Immature natural killer cell (primary cell): ENCODE measurements around the gene CD300LF. TPM values are rescaled to one million over a fixed set of nuclear protein-coding genes. Genes with fewer than 3 reads are reported as not detected.

Experiments used
- DNase-seq, 3 donors: peaks; one replicate each; pipeline ENCODE4 v3.0.0; 2022; ENCODE audit warnings: mixed read lengths in 1 of 3
- H3K27ac Mint-ChIP-seq, 6 donors: one replicate each; pipeline ENCODE4 v1.8.0; 2020; ENCODE audit warnings: mixed read lengths in 6 of 6, mild to moderate bottlenecking in 5 of 6, inconsistent platforms in 4 of 6, moderate library complexity in 3 of 6
- H3K27me3 Mint-ChIP-seq, 3 donors: one replicate each; pipeline ENCODE4 v1.8.0; 2020 to 2021; ENCODE audit warnings: low read depth in 3 of 3, mild to moderate bottlenecking in 3 of 3, mixed read lengths in 3 of 3, moderate library complexity in 3 of 3, inconsistent platforms in 1 of 3
- H3K36me3 Mint-ChIP-seq, 3 donors: one replicate each; pipeline ENCODE4 v1.8.0; 2020; ENCODE audit warnings: mixed read lengths in 3 of 3, inconsistent platforms in 2 of 3, mild to moderate bottlenecking in 2 of 3
- H3K4me1 Mint-ChIP-seq, 2 donors: one replicate each; pipeline ENCODE4 v1.8.0; 2020; ENCODE audit warnings: inconsistent platforms in 2 of 2, mild to moderate bottlenecking in 2 of 2, mixed read lengths in 2 of 2, moderate library complexity in 1 of 2
- H3K4me3 Mint-ChIP-seq, 5 donors: one replicate each; pipeline ENCODE4 v1.8.0; 2020; ENCODE audit warnings: mild to moderate bottlenecking in 5 of 5, mixed read lengths in 5 of 5, inconsistent platforms in 3 of 5, moderate library complexity in 3 of 5
- H3K9me3 Mint-ChIP-seq, 6 donors: one replicate each; pipeline ENCODE4 v1.8.0; 2020; ENCODE audit warnings: mild to moderate bottlenecking in 6 of 6, mixed read lengths in 6 of 6, inconsistent platforms in 4 of 6, moderate library complexity in 3 of 6
- polyA plus RNA-seq, 3 donors: library from polyadenylated mRNA; unstranded; fragments of 300-500 nt; fragmentation: Illumina TruSeq; gene quantifications; one replicate each; pipeline ENCODE4 v1.2.3, GENCODE V29; 2021

Gene CD300LF
- polyA plus RNA-seq, 3 donors from 2014 or later, result 1.9 to 4.2 (median 2.0) TPM

GRCh38 chr17:74733365-74734122, 20.8 kb upstream of the CD300LF start:
- Mint-ChIP-seq H3K9me3 (peaks cover 0 to 2% (median 0%) of the 10 kb centered on the region in 6 donors), H3K27me3 (peaks cover 14 to 21% (median 15%) of the 10 kb centered on the region in 3 donors), H3K27ac (no peak overlapping the region), H3K4me1 (peaks cover 16 to 20% of the 10 kb centered on the region in 2 donors), H3K36me3 (no peaks in the 10 kb centered on the region), H3K4me3 (no peak overlapping the region)
- peak; percentile 56 to 63 (median 59) for DNase-seq

GRCh38 chr17:74732042-74732867, 19.5 kb upstream of the CD300LF start:
- no peak overlapping the region for H3K27ac Mint-ChIP-seq
- no peaks in the 10 kb centered on the region for H3K36me3 Mint-ChIP-seq
- no peak overlapping the region for H3K4me3 Mint-ChIP-seq
- DNase-seq, result no peak
- H3K27me3 Mint-ChIP-seq, result peaks cover 7 to 18% (median 12%) of the 10 kb centered on the region in 3 donors
- H3K4me1 Mint-ChIP-seq, result peaks cover 8 to 9% of the 10 kb centered on the region in 2 donors
- H3K9me3 Mint-ChIP-seq, result peaks cover 0 to 2% (median 0%) of the 10 kb centered on the region in 6 donors

GRCh38 chr17:74731347-74731605, 18.6 kb upstream of the CD300LF start:
- DNase-seq, result no peak
- Mint-ChIP-seq H3K9me3 (peaks cover 0 to 2% (median 0%) of the 10 kb centered on the region in 6 donors), H3K36me3 (no peaks in the 10 kb centered on the region), H3K27me3 (peaks cover 7 to 18% (median 12%) of the 10 kb centered on the region in 3 donors), H3K4me3 (peak overlapping the region in 4 of 5 donors; percentile 27 to 67 (median 49)), H3K27ac (peak overlapping the region in 4 of 6 donors; percentile 24 to 89 (median 82)), H3K4me1 (peaks cover 4 to 6% of the 10 kb centered on the region in 2 donors)

- peak overlapping the region; percentile 45 to 91 (median 87) for H3K27ac Mint-ChIP-seq
- H3K27me3 Mint-ChIP-seq, result peaks cover 7 to 18% (median 12%) of the 10 kb centered on the region in 3 donors
- peaks cover 0 to 2% (median 0%) of the 10 kb centered on the region in 6 donors for H3K9me3 Mint-ChIP-seq
- peaks cover 0 to 2% of the 10 kb centered on the region in 2 donors for H3K4me1 Mint-ChIP-seq
- H3K36me3 Mint-ChIP-seq, result no peaks in the 10 kb centered on the region
- DNase-seq, result peak; percentile 93 to 95 (median 93)
- H3K4me3 Mint-ChIP-seq, result peak overlapping the region; percentile 66 to 77 (median 71)
Measured at GRCh38 chr17:74730491-74731346, 18.0 kb upstream of the CD300LF start.

GRCh38 chr17:74729866-74730265, 17.1 kb upstream of the CD300LF start:
- H3K4me3 Mint-ChIP-seq, result peak overlapping the region in 4 of 5 donors; percentile 67 to 77 (median 72)
- no peaks in the 10 kb centered on the region for H3K36me3 Mint-ChIP-seq
- H3K27ac Mint-ChIP-seq, result peak overlapping the region; percentile 41 to 89 (median 76)
- peaks cover 7 to 15% (median 12%) of the 10 kb centered on the region in 3 donors for H3K27me3 Mint-ChIP-seq
- H3K4me1 Mint-ChIP-seq, result no peaks in the 10 kb centered on the region
- peaks cover 0 to 2% (median 0%) of the 10 kb centered on the region in 6 donors for H3K9me3 Mint-ChIP-seq
- DNase-seq, result no peak

- peak overlapping the region in 2 of 6 donors; percentile 67 to 89 for H3K27ac Mint-ChIP-seq
- H3K4me1 Mint-ChIP-seq, result peaks cover 0 to 2% of the 10 kb centered on the region in 2 donors
- no peaks in the 10 kb centered on the region for H3K36me3 Mint-ChIP-seq
- H3K9me3 Mint-ChIP-seq, result peaks cover 0 to 2% (median 0%) of the 10 kb centered on the region in 6 donors
- no peak for DNase-seq
- H3K4me3 Mint-ChIP-seq, result peak overlapping the region in 3 of 5 donors; percentile 22 to 67 (median 26)
- peaks cover 7 to 14% (median 12%) of the 10 kb centered on the region in 3 donors for H3K27me3 Mint-ChIP-seq
Measured at GRCh38 chr17:74729368-74729767, 16.6 kb upstream of the CD300LF start.

GRCh38 chr17:74728702-74729075, 16.0 kb upstream of the CD300LF start:
- no peak overlapping the region for H3K27ac Mint-ChIP-seq
- no peaks in the 10 kb centered on the region for H3K36me3 Mint-ChIP-seq
- no peaks in the 10 kb centered on the region for H3K9me3 Mint-ChIP-seq
- DNase-seq, result no peak
- H3K4me3 Mint-ChIP-seq, result no peak overlapping the region
- peaks cover 5 to 9% of the 10 kb centered on the region in 2 donors for H3K4me1 Mint-ChIP-seq
- peaks cover 10 to 14% (median 12%) of the 10 kb centered on the region in 3 donors for H3K27me3 Mint-ChIP-seq

- Mint-ChIP-seq H3K27me3 (peaks cover 10 to 14% (median 12%) of the 10 kb centered on the region in 3 donors), H3K27ac (no peak overlapping the region), H3K4me1 (peaks cover 5 to 10% of the 10 kb centered on the region in 2 donors), H3K36me3 (no peaks in the 10 kb centered on the region), H3K4me3 (no peak overlapping the region), H3K9me3 (no peaks in the 10 kb centered on the region)
- no peak for DNase-seq
Measured at GRCh38 chr17:74728033-74728701, 15.4 kb upstream of the CD300LF start.

GRCh38 chr17:74725111-74725510, 12.4 kb upstream of the CD300LF start:
- no peaks in the 10 kb centered on the region for H3K9me3 Mint-ChIP-seq
- no peak overlapping the region for H3K4me3 Mint-ChIP-seq
- H3K4me1 Mint-ChIP-seq, result peaks cover 12 to 23% of the 10 kb centered on the region in 2 donors
- DNase-seq, result no peak
- H3K27ac Mint-ChIP-seq, result no peak overlapping the region
- H3K36me3 Mint-ChIP-seq, result no peaks in the 10 kb centered on the region
- peaks cover 3 to 6% (median 5%) of the 10 kb centered on the region in 3 donors for H3K27me3 Mint-ChIP-seq

- peaks cover 12 to 30% of the 10 kb centered on the region in 2 donors for H3K4me1 Mint-ChIP-seq
- H3K9me3 Mint-ChIP-seq, result no peaks in the 10 kb centered on the region
- no peak overlapping the region for H3K27ac Mint-ChIP-seq
- peaks cover 3 to 5% (median 5%) of the 10 kb centered on the region in 3 donors for H3K27me3 Mint-ChIP-seq
- H3K36me3 Mint-ChIP-seq, result no peaks in the 10 kb centered on the region
- DNase-seq, result no peak
- H3K4me3 Mint-ChIP-seq, result peak overlapping the region in 2 of 5 donors; percentile 10 to 17
Measured at GRCh38 chr17:74723891-74724290, 11.2 kb upstream of the CD300LF start.

- Mint-ChIP-seq H3K4me1 (peaks cover 12 to 30% of the 10 kb centered on the region in 2 donors), H3K27ac (peak overlapping the region in 1 of 6 donors; percentile 18), H3K4me3 (no peak overlapping the region), H3K9me3 (no peaks in the 10 kb centered on the region), H3K27me3 (peaks cover 3 to 5% (median 5%) of the 10 kb centered on the region in 3 donors), H3K36me3 (no peaks in the 10 kb centered on the region)
- DNase-seq, result no peak
Measured at GRCh38 chr17:74722782-74723181, 10.1 kb upstream of the CD300LF start.

- H3K4me1 Mint-ChIP-seq, result peaks cover 16 to 30% of the 10 kb centered on the region in 2 donors
- DNase-seq, result peak in 1 of 3 donors; percentile 27
- no peaks in the 10 kb centered on the region for H3K36me3 Mint-ChIP-seq
- peaks cover 5 to 7% (median 7%) of the 10 kb centered on the region in 3 donors for H3K27me3 Mint-ChIP-seq
- no peak overlapping the region for H3K27ac Mint-ChIP-seq
- H3K4me3 Mint-ChIP-seq, result peak overlapping the region in 1 of 5 donors; percentile 9
- H3K9me3 Mint-ChIP-seq, result no peaks in the 10 kb centered on the region
Measured at GRCh38 chr17:74720506-74720905, 7.8 kb upstream of the CD300LF start.
